Measurements from ENCODE around the gene NTM. TPM values are rescaled to one million over a fixed set of nuclear protein-coding genes. Genes with fewer than 3 reads are reported as not detected.

NTM gene
- total and polyA plus RNA-seq, 2 of the 8 experiments (the other 6 are each of a cell fraction or from before 2014, with no cell fraction given), result 13.4 to 20.0 TPM

- CTCF ChIA-PET (ENCODE audit: partially characterized antibody), result interaction anchor here (0.6 to 8.5 kb wide), 9 partner anchors 10 to 247 kb away, joined by 3 to 48 read pairs (median 7); no protein-coding TSS in a partner anchor
Measured at GRCh38 chr11:131538322-131538721, 167.9 kb downstream of the NTM start.

More at GRCh38 chr11:131538322-131538721, 167.9 kb downstream of the NTM start:
- Histone ChIP-seq H3K14ac (ENCODE audit: insufficient read length) (no peak overlapping the region), H4K91ac (replicated peaks; ENCODE audit: insufficient read length, low read length) (no peak overlapping the region), H4K8ac (ENCODE audit: extremely low read depth, insufficient read depth, low read length) (no peak overlapping the region), H4K20me1 (replicated peaks in 1 of 2; ENCODE audit: control insufficient read depth in 1 of 2, insufficient read depth in 2 of 2, low read length in 2 of 2) (no peaks in the 10 kb centered on the region), H3K23ac (ENCODE audit: insufficient read length) (no peak overlapping the region), H3K23me2 (ENCODE audit: low read depth, low read length) (no peaks in the 10 kb centered on the region), H3K4me2 (ENCODE audit: insufficient read depth in 1 of 2, low read depth in 2 of 2, low read length in 2 of 2) (no peak overlapping the region), H2AK5ac (ENCODE audit: low read depth, low read length) (no peak overlapping the region), H3K18ac (ENCODE audit: extremely low read depth, low read length) (no peak overlapping the region), H3K9me3 (ENCODE audit: insufficient read depth in 2 of 2, low read depth in 1 of 2, low read length in 1 of 2) (peaks cover 0 to 11% of the 10 kb centered on the region in 2 experiments; a peak in 2 of 4 replicates), H2BK120ac (replicated peaks; ENCODE audit: low read depth, low read length) (no peak overlapping the region), H2BK12ac (ENCODE audit: low read depth, low read length) (no peak overlapping the region), H3K79me1 (ENCODE audit: low read depth, low read length) (no peaks in the 10 kb centered on the region), H3K79me2 (ENCODE audit: control insufficient read depth in 1 of 2, insufficient read depth in 2 of 2, low read length in 2 of 2) (no peaks in the 10 kb centered on the region; a peak in 1 of 4 replicates), H3K36me3 (ENCODE audit: control insufficient read depth in 2 of 4, insufficient read depth in 4 of 4, low read length in 3 of 4) (no peaks in the 10 kb centered on the region), H3K27ac (ENCODE audit: low read depth, low read length) (no peak overlapping the region), H3K27me3 (replicated peaks in 1 of 4; ENCODE audit: control insufficient read depth in 3 of 4, extremely low read depth in 1 of 4, insufficient read depth in 3 of 4, low read length in 3 of 4) (no peaks in the 10 kb centered on the region), H3K9ac (replicated peaks in 1 of 4; ENCODE audit: extremely low read depth in 1 of 4, low read depth in 3 of 4, low read length in 3 of 4) (no peak overlapping the region; a peak in 1 of 7 replicates), H2BK15ac (ENCODE audit: low read length) (no peak overlapping the region), H2AFZ (ENCODE audit: low read length) (no peak overlapping the region), H2BK20ac (ENCODE audit: low read length) (no peak overlapping the region), H3K4me1 (replicated peaks in 1 of 4; ENCODE audit: control insufficient read depth in 3 of 4, insufficient read depth in 4 of 4, low read length in 3 of 4) (peaks cover 0 to 6% (median 0%) of the 10 kb centered on the region in 4 experiments; a peak in 2 of 7 replicates), H3K4me3 (ENCODE audit: extremely low read depth in 1 of 4, insufficient read depth in 2 of 4, low read depth in 3 of 4, low read length in 4 of 4) (no peak overlapping the region), H4K5ac (ENCODE audit: insufficient read length, low read depth, low read length) (no peak overlapping the region), H3K4ac (replicated peaks; ENCODE audit: insufficient read length, low read depth, low read length) (no peak overlapping the region), H3K56ac (replicated peaks; ENCODE audit: insufficient read length, low read depth, low read length) (no peak overlapping the region), H2BK5ac (ENCODE audit: low read depth, low read length) (no peak overlapping the region)
- FAIRE-seq (no peak), DNase-seq (ENCODE audit: low read depth in 1 of 2, low spot score in 2 of 2) (no peak)
- 94% methylated on average over 6 of the region's 6 CpGs; no CpG with 5 or more reads in 1 of the 2 experiments for WGBS, 2 experiments (ENCODE audit: extremely low coverage in 1 of 2, insufficient coverage in 1 of 2, insufficient read length in 1 of 2, insufficient replicate concordance in 2 of 2, low coverage in 1 of 2, low lambda C conversion rate in 2 of 2, missing lambda C conversion rate in 1 of 2)
- POLR2A ChIA-PET (ENCODE audit: partially characterized antibody), result interaction anchor here (0.6 to 1.5 kb wide), 2 partner anchors 41 to 116 kb away, joined by 3 read pairs; no protein-coding TSS in a partner anchor
- no peak for TF ChIP-seq RFX5 (IDR thresholded peaks at IDR 0.05; ENCODE audit: borderline replicate concordance, low read depth, low read length)
- no peak for TF ChIP-seq JUN (IDR thresholded peaks at IDR 0.05; ENCODE audit: low read depth, low read length)
- TF ChIP-seq RXRA (IDR thresholded peaks at IDR 0.05; ENCODE audit: insufficient read depth, low read depth, low read length), result no peak
- TF ChIP-seq BACH1 (IDR thresholded peaks at IDR 0.05; ENCODE audit: low read length), result no peak
